Measurements from ENCODE around the gene EYS.

EYS gene

GRCh38 chr6:64445038-64445437, 1262.0 kb downstream of the EYS start:
- H3K4me3 ChIP-seq (ENCODE audit: low read depth, low read length): no peak overlapping the region
- no peak for TF ChIP-seq CTCF (IDR thresholded peaks at IDR 0.05; ENCODE audit: low read depth, low read length)
- in situ Hi-C loops (cut with HindIII; ENCODE audit: low sequenced_read_pairs): no loop called here
- no peak for DNase-seq (ENCODE audit: low read depth, low spot score)

GRCh38 chr6:64439274-64439673, 1267.8 kb downstream of the EYS start:
- in situ Hi-C loops (cut with HindIII; ENCODE audit: low sequenced_read_pairs): no loop called here
- no peak for DNase-seq (ENCODE audit: low read depth, low spot score)
- no peak for TF ChIP-seq CTCF (IDR thresholded peaks at IDR 0.05; ENCODE audit: low read depth, low read length)
- no peak overlapping the region for H3K4me3 ChIP-seq (ENCODE audit: low read depth, low read length)

- H3K4me3 ChIP-seq (ENCODE audit: low read depth, low read length): no peak overlapping the region
- in situ Hi-C loops (cut with HindIII; ENCODE audit: low sequenced_read_pairs): no loop called here
- no peak for TF ChIP-seq CTCF (IDR thresholded peaks at IDR 0.05; ENCODE audit: low read depth, low read length)
- DNase-seq (ENCODE audit: low read depth, low spot score): no peak
These were observed 1269.0 kb downstream of the EYS start for GRCh38 chr6:64437996-64438395.

- DNase-seq (ENCODE audit: low read depth, low spot score): no peak
- in situ Hi-C loops (cut with HindIII; ENCODE audit: low sequenced_read_pairs): no loop called here
- TF ChIP-seq CTCF (IDR thresholded peaks at IDR 0.05; ENCODE audit: low read depth, low read length): no peak
- no peak overlapping the region for H3K4me3 ChIP-seq (ENCODE audit: low read depth, low read length)
These were observed 1277.1 kb downstream of the EYS start for GRCh38 chr6:64429926-64430325.

- no peak for TF ChIP-seq CTCF (IDR thresholded peaks at IDR 0.05; ENCODE audit: low read depth, low read length)
- in situ Hi-C loops (cut with HindIII; ENCODE audit: low sequenced_read_pairs): no loop called here
- no peak overlapping the region for H3K4me3 ChIP-seq (ENCODE audit: low read depth, low read length)
- DNase-seq (ENCODE audit: low read depth, low spot score): no peak
These were observed 1278.8 kb downstream of the EYS start for GRCh38 chr6:64428186-64428585.

GRCh38 chr6:64415926-64416325, 1291.1 kb downstream of the EYS start:
- DNase-seq (ENCODE audit: low read depth, low spot score): no peak
- no peak for TF ChIP-seq CTCF (IDR thresholded peaks at IDR 0.05; ENCODE audit: low read depth, low read length)
- in situ Hi-C loops (cut with HindIII; ENCODE audit: low sequenced_read_pairs): no loop called here
- H3K4me3 ChIP-seq (ENCODE audit: low read depth, low read length): no peak overlapping the region

GRCh38 chr6:64411226-64411625, 1295.8 kb downstream of the EYS start:
- DNase-seq (ENCODE audit: low read depth, low spot score): no peak
- in situ Hi-C loops (cut with HindIII; ENCODE audit: low sequenced_read_pairs): no loop called here
- H3K4me3 ChIP-seq (ENCODE audit: low read depth, low read length): no peak overlapping the region
- TF ChIP-seq CTCF (IDR thresholded peaks at IDR 0.05; ENCODE audit: low read depth, low read length): no peak
